ENCODE measurements around the gene PIP5K1A. TPM values are rescaled to one million over a fixed set of nuclear protein-coding genes. Genes with fewer than 3 reads are reported as not detected.

PIP5K1A gene
- total and polyA plus RNA-seq, 2 experiments from 2014 or later, result 35.1 to 62.8 TPM

- H2AFZ ChIP-seq, result peak within 1 kb of the TSS; percentile 95
- H3K9me2 ChIP-seq (ENCODE audit: insufficient read depth), result no peaks in the 10 kb centered on the region
- peaks cover 57% of the 10 kb centered on the region for H3K79me2 ChIP-seq (ENCODE audit: insufficient read depth)
- H3K4me3 ChIP-seq, result peak within 1 kb of the TSS; percentile 90
- H3K27ac ChIP-seq, result peak within 1 kb of the TSS; percentile 81
- peaks cover 20% of the 10 kb centered on the region for H3K4me1 ChIP-seq (ENCODE audit: insufficient read depth)
- peak within 1 kb of the TSS; percentile 92 for H3K4me2 ChIP-seq (ENCODE audit: unreplicated experiment)
- peak within 1 kb of the TSS; percentile 93 for H3K9ac ChIP-seq
- DNase-seq, result peak; percentile 99
- no peaks in the 10 kb centered on the region for H3K9me3 ChIP-seq (ENCODE audit: low read depth)
- peaks cover 14% of the 10 kb centered on the region; the same call in 1 of the 2 replicates for H3K36me3 ChIP-seq (ENCODE audit: low read depth)
- no peaks in the 10 kb centered on the region for H4K20me1 ChIP-seq (ENCODE audit: insufficient read depth)
- no peak for TF ChIP-seq EZH2 (IDR thresholded peaks at IDR 0.05; ENCODE audit: insufficient read depth, poor library complexity, severe bottlenecking)
- no peak for TF ChIP-seq EZH2phosphoT487 (IDR thresholded peaks at IDR 0.05; ENCODE audit: insufficient read depth, low read depth)
- H3K27me3 ChIP-seq (replicated peaks; ENCODE audit: insufficient read depth), result no peaks in the 10 kb centered on the region
- 1% methylated on average over 37 to 38 of the region's 38 CpGs for WGBS, 2 experiments (ENCODE audit: low coverage in 1 of 2, low lambda C conversion rate in 2 of 2, missing lambda C conversion rate in 2 of 2)
- H3F3A ChIP-seq (ENCODE audit: insufficient read depth), result peaks cover 14% of the 10 kb centered on the region; the same call in 1 of the 2 replicates
- in situ Hi-C loops (cut with MboI), result no loop called here
Measured at GRCh38 chr1:151165738-151166504, 32.4 kb upstream of the PIP5K1A start, which contains the start of the genes LYSMD1 and SCNM1. LYSMD1 (minus strand) TSS chr1:151165902; CDS start chr1:151165258, 644 bp downstream. SCNM1 (plus strand) TSS chr1:151166144; CDS start chr1:151166153, 9 bp downstream.

DNA sequence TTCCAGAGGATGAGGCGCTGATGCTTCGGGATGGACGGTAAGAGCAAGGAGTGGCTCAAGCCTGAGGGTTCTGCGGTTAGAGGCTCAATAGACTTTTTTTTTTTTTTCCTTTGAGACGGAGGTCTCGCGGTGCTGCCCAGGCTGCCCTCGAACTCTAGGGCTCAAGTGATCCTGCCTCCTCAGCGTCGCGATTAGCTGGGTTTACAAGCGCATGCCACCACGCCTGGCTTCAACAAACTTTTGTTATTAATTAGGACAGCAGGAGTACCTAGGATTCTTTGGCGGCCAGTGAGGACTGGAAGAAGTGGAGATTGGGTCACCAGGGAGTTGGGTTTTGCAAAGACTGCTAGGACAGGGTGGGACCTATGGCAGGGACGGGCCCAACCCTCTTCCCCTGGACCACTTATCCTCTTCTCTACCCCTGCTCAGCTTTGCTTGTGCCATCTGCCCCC is 31.8 kb upstream of the PIP5K1A start:
- Histone ChIP-seq H3F3A (ENCODE audit: insufficient read depth) (peaks cover 14% of the 10 kb centered on the region), H3K4me1 (ENCODE audit: insufficient read depth) (peaks cover 20% of the 10 kb centered on the region), H3K4me2 (ENCODE audit: unreplicated experiment) (peak overlapping the region; percentile 92), H3K27ac (peak overlapping the region; percentile 81), H3K4me3 (peak overlapping the region; percentile 90), H3K36me3 (ENCODE audit: low read depth) (peaks cover 14% of the 10 kb centered on the region; the same call in 1 of the 2 replicates), H3K9ac (peak overlapping the region; percentile 93), H3K9me3 (ENCODE audit: low read depth) (no peaks in the 10 kb centered on the region), H3K9me2 (ENCODE audit: insufficient read depth) (no peaks in the 10 kb centered on the region), H4K20me1 (ENCODE audit: insufficient read depth) (no peaks in the 10 kb centered on the region), H3K79me2 (ENCODE audit: insufficient read depth) (peaks cover 57% of the 10 kb centered on the region), H3K27me3 (replicated peaks; ENCODE audit: insufficient read depth) (no peaks in the 10 kb centered on the region), H2AFZ (peak overlapping the region; percentile 95)
- TF ChIP-seq EZH2 (IDR thresholded peaks at IDR 0.05; ENCODE audit: insufficient read depth, poor library complexity, severe bottlenecking), result no peak
- TF ChIP-seq EZH2phosphoT487 (IDR thresholded peaks at IDR 0.05; ENCODE audit: insufficient read depth, low read depth), result no peak
- in situ Hi-C loops (cut with MboI), result no loop called here
- WGBS, 2 experiments (ENCODE audit: low coverage in 1 of 2, low lambda C conversion rate in 2 of 2, missing lambda C conversion rate in 2 of 2), result 6 to 8% methylated on average over 15 of the region's 15 CpGs
- peak; percentile 90 for DNase-seq

GRCh38 chr1:151167116-151167515 is 31.2 kb upstream of the PIP5K1A start:
- Histone ChIP-seq H4K20me1 (ENCODE audit: insufficient read depth) (no peaks in the 10 kb centered on the region), H3K79me2 (ENCODE audit: insufficient read depth) (peaks cover 57% of the 10 kb centered on the region), H3K4me3 (peak overlapping the region; percentile 90), H3K9me2 (ENCODE audit: insufficient read depth) (no peaks in the 10 kb centered on the region), H3K27ac (peak overlapping the region; percentile 81), H3K36me3 (ENCODE audit: low read depth) (peaks cover 11% of the 10 kb centered on the region; the same call in 1 of the 2 replicates), H3K4me1 (ENCODE audit: insufficient read depth) (peaks cover 21% of the 10 kb centered on the region), H3K4me2 (ENCODE audit: unreplicated experiment) (peak overlapping the region; percentile 92), H2AFZ (0 out of 2 replicates have a peak overlapping the region, but pooled peaks have one; percentile 95), H3F3A (ENCODE audit: insufficient read depth) (peaks cover 15% of the 10 kb centered on the region), H3K9me3 (ENCODE audit: low read depth) (no peaks in the 10 kb centered on the region), H3K27me3 (replicated peaks; ENCODE audit: insufficient read depth) (no peaks in the 10 kb centered on the region), H3K9ac (peak overlapping the region; percentile 93)
- 81 to 85% methylated on average over 6 of the region's 6 CpGs for WGBS, 2 experiments (ENCODE audit: low coverage in 1 of 2, low lambda C conversion rate in 2 of 2, missing lambda C conversion rate in 2 of 2)
- TF ChIP-seq EZH2phosphoT487 (IDR thresholded peaks at IDR 0.05; ENCODE audit: insufficient read depth, low read depth), result no peak
- no peak for TF ChIP-seq EZH2 (IDR thresholded peaks at IDR 0.05; ENCODE audit: insufficient read depth, poor library complexity, severe bottlenecking)
- DNase-seq, result no peak
- in situ Hi-C loops (cut with MboI), result no loop called here

DNA sequence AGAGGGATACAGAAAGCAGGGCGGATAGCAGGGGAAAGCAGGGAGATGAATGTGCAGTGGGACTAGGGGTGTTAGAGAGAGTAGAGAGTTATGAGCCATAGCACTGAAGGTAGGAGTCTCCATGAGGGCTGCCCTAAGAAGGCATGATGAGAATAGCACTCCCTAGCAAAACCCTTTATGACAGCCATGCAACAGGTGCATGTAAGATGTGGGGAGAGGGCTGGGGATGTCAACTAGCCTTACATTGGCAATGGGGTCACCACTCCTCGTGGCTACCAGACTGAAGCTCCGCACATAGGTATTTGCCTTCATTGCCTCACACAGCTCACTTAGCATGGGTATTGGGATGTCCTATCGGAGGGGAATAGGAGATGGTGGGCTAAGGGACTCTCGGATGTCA is 27.2 kb upstream of the PIP5K1A start:
- H3K9me2 ChIP-seq (ENCODE audit: insufficient read depth), result no peaks in the 10 kb centered on the region

More for the DNA sequence above, 27.2 kb upstream of the PIP5K1A start:
- H3K4me1 ChIP-seq (ENCODE audit: insufficient read depth), result peaks cover 14% of the 10 kb centered on the region
- H3K36me3 ChIP-seq (ENCODE audit: low read depth), result peaks cover 13% of the 10 kb centered on the region; the same call in 1 of the 2 replicates
- no peak overlapping the region for H3K9ac ChIP-seq
- H3K27ac ChIP-seq, result no peak overlapping the region
- H3K9me3 ChIP-seq (ENCODE audit: low read depth), result no peaks in the 10 kb centered on the region
- in situ Hi-C loops (cut with MboI), result no loop called here
- no peak overlapping the region for H2AFZ ChIP-seq
- 74 to 84% methylated on average over 5 of the region's 5 CpGs for WGBS, 2 experiments (ENCODE audit: low coverage in 1 of 2, low lambda C conversion rate in 2 of 2, missing lambda C conversion rate in 2 of 2)
- TF ChIP-seq EZH2phosphoT487 (IDR thresholded peaks at IDR 0.05; ENCODE audit: insufficient read depth, low read depth) (no peak), EZH2 (IDR thresholded peaks at IDR 0.05; ENCODE audit: insufficient read depth, poor library complexity, severe bottlenecking) (no peak)
- no peak for DNase-seq
- H3K4me3 ChIP-seq, result no peak overlapping the region
- H3K4me2 ChIP-seq (ENCODE audit: unreplicated experiment), result no peak overlapping the region
- no peaks in the 10 kb centered on the region for H3K27me3 ChIP-seq (replicated peaks; ENCODE audit: insufficient read depth)
- H3K79me2 ChIP-seq (ENCODE audit: insufficient read depth), result peaks cover 25% of the 10 kb centered on the region
- peaks cover 20% of the 10 kb centered on the region for H3F3A ChIP-seq (ENCODE audit: insufficient read depth)
- no peaks in the 10 kb centered on the region for H4K20me1 ChIP-seq (ENCODE audit: insufficient read depth)
